ENCODE data around the gene ODF2. TPM values are rescaled to one million over a fixed set of nuclear protein-coding genes. Genes with fewer than 3 reads are reported as not detected.
"Not testable (repeated sequence)": the region's sequence is repeated elsewhere in the genome, so short reads cannot be mapped to it uniquely, and the experiment has no call there.

Gene ODF2
- total and polyA plus RNA-seq, 3 donors from 2014 or later, result 189 to 634 (median 421) TPM

DNA sequence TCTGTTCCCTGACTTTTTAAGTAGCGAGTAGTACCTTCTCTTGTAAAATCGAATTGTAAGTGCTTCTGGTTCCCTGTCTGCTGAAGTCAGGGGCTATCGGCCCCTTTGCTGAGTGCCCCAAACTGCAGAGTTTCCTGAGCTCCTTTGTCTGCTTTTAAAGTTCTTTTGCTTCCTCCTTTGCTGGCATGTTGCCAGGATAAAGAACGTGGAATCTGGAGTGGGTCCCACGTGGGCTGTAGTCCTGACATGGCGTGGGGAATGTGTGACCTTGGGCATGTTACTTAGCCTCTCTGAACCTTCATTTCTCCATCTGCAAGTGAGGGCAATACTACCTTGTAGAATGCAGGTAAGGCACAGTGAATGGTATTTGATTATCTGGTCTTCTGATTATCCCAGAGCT, 13.7 kb upstream of the ODF2 start:
- intact Hi-C loops (cut with DNase I; ENCODE audit: low total_unique reads), result no loop called here
- TF ChIP-seq, protein P1, sequence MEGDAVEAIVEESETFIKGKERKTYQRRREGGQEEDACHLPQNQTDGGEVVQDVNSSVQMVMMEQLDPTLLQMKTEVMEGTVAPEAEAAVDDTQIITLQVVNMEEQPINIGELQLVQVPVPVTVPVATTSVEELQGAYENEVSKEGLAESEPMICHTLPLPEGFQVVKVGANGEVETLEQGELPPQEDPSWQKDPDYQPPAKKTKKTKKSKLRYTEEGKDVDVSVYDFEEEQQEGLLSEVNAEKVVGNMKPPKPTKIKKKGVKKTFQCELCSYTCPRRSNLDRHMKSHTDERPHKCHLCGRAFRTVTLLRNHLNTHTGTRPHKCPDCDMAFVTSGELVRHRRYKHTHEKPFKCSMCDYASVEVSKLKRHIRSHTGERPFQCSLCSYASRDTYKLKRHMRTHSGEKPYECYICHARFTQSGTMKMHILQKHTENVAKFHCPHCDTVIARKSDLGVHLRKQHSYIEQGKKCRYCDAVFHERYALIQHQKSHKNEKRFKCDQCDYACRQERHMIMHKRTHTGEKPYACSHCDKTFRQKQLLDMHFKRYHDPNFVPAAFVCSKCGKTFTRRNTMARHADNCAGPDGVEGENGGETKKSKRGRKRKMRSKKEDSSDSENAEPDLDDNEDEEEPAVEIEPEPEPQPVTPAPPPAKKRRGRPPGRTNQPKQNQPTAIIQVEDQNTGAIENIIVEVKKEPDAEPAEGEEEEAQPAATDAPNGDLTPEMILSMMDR (IDR thresholded peaks at IDR 0.05), result no peak
- no peak for TF ChIP-seq POLR2A (IDR thresholded peaks at IDR 0.05)
- Histone ChIP-seq H3K4me1 (peaks cover 7% of the 10 kb centered on the region), H3K4me3 (no peak overlapping the region), H3K9me3 (no peaks in the 10 kb centered on the region), H3K27ac (no peak overlapping the region), H3K27me3 (no peaks in the 10 kb centered on the region), H3K36me3 (ENCODE audit: low read depth, missing control alignments) (no peaks in the 10 kb centered on the region)
- WGBS, 2 donors, result 45 to 46% methylated on average over 6 of the region's 6 CpGs
- no peak for DNase-seq

DNA sequence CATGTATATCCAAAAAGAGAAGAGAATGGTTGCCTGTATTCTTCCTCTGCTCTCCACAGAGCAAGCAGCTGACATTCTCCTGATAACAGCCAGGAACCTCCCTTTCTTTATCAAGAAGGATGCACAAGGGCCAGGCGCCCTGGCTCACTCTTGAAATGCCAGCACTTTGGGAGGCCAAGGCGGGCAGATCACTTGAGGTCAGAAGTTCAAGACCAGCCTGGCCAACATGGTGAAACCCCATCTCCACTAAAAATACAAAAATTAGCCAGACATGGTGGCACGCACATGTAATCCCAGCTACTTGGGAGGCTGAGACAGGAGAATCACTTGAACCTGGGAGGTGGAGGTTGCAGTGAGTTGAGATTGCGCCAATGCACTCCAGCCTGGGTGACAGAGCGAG, 9.3 kb upstream of the ODF2 start:
- H3K27me3 ChIP-seq; H3K9me3 ChIP-seq; H3K4me1 ChIP-seq; intact Hi-C loops (cut with DNase I; ENCODE audit: low total_unique reads); H3K4me3 ChIP-seq; H3K36me3 ChIP-seq (ENCODE audit: low read depth, missing control alignments); H3K27ac ChIP-seq: not testable (repeated sequence)
- WGBS, 2 donors, result 70 to 87% methylated on average over 5 of the region's 5 CpGs
- peak; percentile 31 for DNase-seq

DNA sequence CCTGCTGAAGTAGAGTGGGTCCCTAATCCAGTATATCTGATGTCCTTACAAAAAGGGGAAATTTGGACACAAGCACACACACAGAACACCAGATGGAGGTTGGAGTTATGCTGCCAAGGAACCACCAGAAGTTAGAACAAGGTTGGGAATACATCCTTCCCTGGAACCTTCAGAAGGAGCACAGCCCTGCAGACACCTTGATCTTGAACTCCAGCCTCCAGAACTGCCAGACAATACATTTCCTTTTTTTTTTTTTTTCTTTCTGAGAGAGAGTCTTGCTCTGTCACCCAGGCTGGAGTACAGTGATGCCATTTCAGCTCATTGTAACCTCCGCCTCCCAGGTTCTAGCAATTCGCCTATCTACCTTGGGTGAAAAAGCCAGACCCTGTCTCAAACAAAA, 7.1 kb upstream of the ODF2 start:
- Histone ChIP-seq H3K27me3 (no peaks in the 10 kb centered on the region), H3K9me3 (no peaks in the 10 kb centered on the region), H3K27ac (no peak overlapping the region), H3K4me3 (no peak overlapping the region), H3K36me3 (ENCODE audit: low read depth, missing control alignments) (no peaks in the 10 kb centered on the region), H3K4me1 (no peaks in the 10 kb centered on the region)
- intact Hi-C loops (cut with DNase I; ENCODE audit: low total_unique reads), result no loop called here
- 98 to 100% methylated on average over 2 of the region's 2 CpGs for WGBS, 2 donors
- no peak for DNase-seq
- TF ChIP-seq, protein P1 (IDR thresholded peaks at IDR 0.05), result no peak
- TF ChIP-seq POLR2A (IDR thresholded peaks at IDR 0.05), result no peak

DNA sequence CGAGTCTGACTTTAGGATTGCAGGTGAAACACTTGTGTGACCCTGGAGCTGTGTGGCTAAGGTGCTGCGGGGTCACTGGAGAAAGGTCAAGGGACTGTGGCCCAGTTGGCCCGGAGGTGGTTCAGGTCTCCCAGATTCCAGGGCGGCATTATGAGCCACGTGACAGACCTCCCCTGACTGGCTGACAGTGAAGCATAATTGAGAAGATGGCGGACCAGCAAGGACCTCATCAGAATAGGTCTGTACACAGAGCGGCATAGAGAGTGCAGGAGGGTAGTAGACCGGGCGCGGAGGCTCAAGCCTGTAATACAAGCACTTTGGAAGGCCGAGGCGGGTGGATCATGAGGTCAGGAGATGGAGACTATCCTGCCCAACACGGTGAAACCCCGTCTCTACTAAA, 815 bp upstream of the ODF2 start:
- 45 to 70% methylated on average over 11 to 14 of the region's 14 CpGs for WGBS, 2 donors
- peaks cover 7% of the 10 kb centered on the region for H3K4me1 ChIP-seq
- peak overlapping the region in 1 of 2 donors; percentile 25 for H3K27ac ChIP-seq
- no peaks in the 10 kb centered on the region for H3K27me3 ChIP-seq
- intact Hi-C loops (cut with DNase I; ENCODE audit: low total_unique reads), result no loop called here
- peak; percentile 31 for DNase-seq
- H3K4me3 ChIP-seq, result peak overlapping the region; percentile 84 to 88
- no peaks in the 10 kb centered on the region for H3K9me3 ChIP-seq
- H3K36me3 ChIP-seq (ENCODE audit: low read depth, missing control alignments), result no peaks in the 10 kb centered on the region
- TF ChIP-seq, protein P1 (IDR thresholded peaks at IDR 0.05), result no peak
- no peak for TF ChIP-seq POLR2A (IDR thresholded peaks at IDR 0.05)

DNA sequence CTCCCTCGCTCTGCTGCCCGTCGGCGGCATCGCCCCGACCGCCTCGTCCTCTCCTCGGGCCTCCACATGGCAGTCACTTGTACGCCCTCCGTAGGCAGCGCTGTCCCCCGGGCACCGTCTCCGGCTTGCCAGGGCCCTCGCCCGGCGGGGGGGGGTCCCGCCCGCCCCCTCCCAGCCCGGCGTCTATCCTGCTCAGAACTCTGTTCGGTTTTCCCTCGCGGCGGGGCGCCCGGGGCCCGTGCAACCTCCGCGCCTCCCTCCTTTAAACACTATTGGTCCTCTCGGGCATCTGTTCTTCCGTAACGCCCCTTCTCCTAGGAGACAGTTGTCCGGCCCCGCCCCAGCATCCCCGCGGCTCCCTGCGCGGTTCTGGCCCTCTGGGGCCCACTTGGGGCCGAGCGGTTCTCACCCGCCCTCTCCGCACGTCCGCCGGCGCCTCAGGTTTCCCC, 831 bp downstream of the ODF2 start:
- H3K4me3 ChIP-seq, result peak overlapping the region; percentile 84 to 88
- intact Hi-C loops (cut with DNase I; ENCODE audit: low total_unique reads), result no loop called here
- peaks cover 7% of the 10 kb centered on the region for H3K4me1 ChIP-seq
- H3K27ac ChIP-seq, result peak overlapping the region; percentile 70 to 85
- H3K9me3 ChIP-seq, result no peaks in the 10 kb centered on the region
- H3K27me3 ChIP-seq, result no peaks in the 10 kb centered on the region
- TF ChIP-seq, protein P1 (IDR thresholded peaks at IDR 0.05), result no peak
- TF ChIP-seq POLR2A (IDR thresholded peaks at IDR 0.05), result no peak
- no peaks in the 10 kb centered on the region for H3K36me3 ChIP-seq (ENCODE audit: low read depth, missing control alignments)
- DNase-seq, result peak; percentile 82
- 0 to 1% methylated on average over 14 to 41 of the region's 48 CpGs for WGBS, 2 donors

Data from testis (tissue), 3 donors.